WTC11 (cell line): Measurements from ENCODE around the gene NR4A3. TPM values are rescaled to one million over a fixed set of nuclear protein-coding genes. Genes with fewer than 3 reads are reported as not detected.

Source experiments
- ATAC-seq: fragments of 200-7000 bp; cut with Tn5 transposase; 2 replicates; pipeline ENCODE4 v1.10.0; 2021; ENCODE audit warnings: mild to moderate bottlenecking, moderate library complexity
- CTCF ChIA-PET: fragments of 300-600 bp; sonication (Branson Sonifier 250); formaldehyde crosslinking; loops from one replicate; lab custom pipeline; 2021; ENCODE audit warnings: antibody characterized with exemption; lab: Charles Lee
- POLR2A ChIA-PET: fragments of 350-600 bp; sonication (Branson Sonifier 250); formaldehyde crosslinking; loops from one replicate; lab custom pipeline; 2021; ENCODE audit warnings: antibody characterized with exemption; lab: Charles Lee
- DNase-seq: peaks from one replicate; pipeline ENCODE4 v3.0.0; 2021; ENCODE audit warnings: low spot score
- H3K27ac Mint-ChIP-seq: 2 replicates; pipeline ENCODE4 v1.8.0; 2021; ENCODE audit warnings: mixed read lengths
- H3K27me3 Mint-ChIP-seq: 2 replicates; pipeline ENCODE4 v1.8.0; 2021; ENCODE audit warnings: low read depth, mild to moderate bottlenecking, moderate library complexity, mixed read lengths
- H3K36me3 Mint-ChIP-seq: 2 replicates; pipeline ENCODE4 v1.8.0; 2021; ENCODE audit warnings: mixed read lengths
- H3K4me1 Mint-ChIP-seq: 2 replicates; pipeline ENCODE4 v1.8.0; 2022; ENCODE audit warnings: mixed read lengths
- H3K4me3 Mint-ChIP-seq: 2 replicates; pipeline ENCODE4 v1.8.0; 2021; ENCODE audit warnings: mild to moderate bottlenecking, moderate library complexity, mixed read lengths
- H3K9me3 Mint-ChIP-seq: 2 replicates; pipeline ENCODE4 v1.8.0; 2021; ENCODE audit warnings: mixed read lengths
- CREM ChIP-seq: sonication (generic); formaldehyde crosslinking; IDR thresholded peaks from 2 replicates; pipeline ENCODE4 v1.8.1; 2022; ENCODE audit warnings: mild to moderate bottlenecking, missing genetic modification reagents, moderate library complexity
- CTCF ChIP-seq: fragments of 200-600 bp; IDR thresholded peaks from 2 replicates; pipeline ENCODE4 v1.8.0; 2022; ENCODE audit warnings: antibody characterized with exemption
- E2F5 ChIP-seq: sonication (generic); formaldehyde crosslinking; IDR thresholded peaks from 2 replicates; pipeline ENCODE4 v1.8.1; 2022; ENCODE audit warnings: mild to moderate bottlenecking, moderate library complexity, missing genetic modification reagents
- FOXK1 ChIP-seq: sonication (generic); formaldehyde crosslinking; IDR thresholded peaks from 2 replicates; pipeline ENCODE4 v1.8.0; 2022; ENCODE audit warnings: mild to moderate bottlenecking, moderate library complexity, missing genetic modification reagents
- HMGXB4 ChIP-seq: sonication (generic); formaldehyde crosslinking; IDR thresholded peaks from 2 replicates; pipeline ENCODE4 v1.8.1; 2023; ENCODE audit warnings: mild to moderate bottlenecking, moderate library complexity, missing genetic modification reagents
- MAX ChIP-seq: sonication (generic); formaldehyde crosslinking; IDR thresholded peaks from 2 replicates; pipeline ENCODE4 v1.8.0; 2022; ENCODE audit warnings: mild to moderate bottlenecking, missing genetic modification reagents
- MLX ChIP-seq: sonication (generic); formaldehyde crosslinking; IDR thresholded peaks from 2 replicates; pipeline ENCODE4 v1.8.1; 2023; ENCODE audit warnings: mild to moderate bottlenecking, missing genetic modification reagents, moderate library complexity
- NR2C2 ChIP-seq: sonication (generic); formaldehyde crosslinking; IDR thresholded peaks from 2 replicates; pipeline ENCODE4 v1.8.0; 2022; ENCODE audit warnings: mild to moderate bottlenecking, missing genetic modification reagents
- NR3C1 ChIP-seq: sonication (generic); formaldehyde crosslinking; conservative IDR thresholded peaks from 2 replicates; pipeline ENCODE4 v1.8.1; 2023; ENCODE audit warnings: low read depth, mild to moderate bottlenecking, missing genetic modification reagents
- SP1 ChIP-seq: sonication (generic); formaldehyde crosslinking; conservative IDR thresholded peaks from 2 replicates; pipeline ENCODE4 v1.8.1; 2022; ENCODE audit warnings: missing genetic modification reagents
- USF1 ChIP-seq: sonication (generic); formaldehyde crosslinking; IDR thresholded peaks from 2 replicates; pipeline ENCODE4 v1.8.0; 2022; ENCODE audit warnings: mild to moderate bottlenecking, missing genetic modification reagents
- ZNF281 ChIP-seq: sonication (generic); formaldehyde crosslinking; IDR thresholded peaks from 2 replicates; pipeline ENCODE4 v1.8.0; 2023; ENCODE audit warnings: mild to moderate bottlenecking, missing genetic modification reagents
- total RNA-seq: library from RNA; stranded (reverse); gene quantifications from 3 replicates; pipeline ENCODE4 v1.2.3, GENCODE V29; 2021

NR4A3 gene
- total RNA-seq, 1 experiment from 2014 or later, result 0.57 TPM

GRCh38 chr9:99819856-99820684 is 1.6 kb upstream of the NR4A3 start (continued):
- TF ChIP-seq HMGXB4 (0 out of 2 replicates have a peak, but pooled peaks have one; percentile 37), MAX (CRISPR knock-in tag) (0 out of 2 replicates have a peak, but pooled peaks have one; percentile 21), USF1 (CRISPR knock-in tag) (peak; percentile 7; the same call in 1 of the 2 replicates), NR2C2 (CRISPR knock-in tag) (no peak), CREM (peak; percentile 30; the same call in 1 of the 2 replicates), SP1 (CRISPR knock-in tag) (peak; percentile 80), E2F5 (CRISPR knock-in tag) (peak; percentile 40; the same call in 1 of the 2 replicates)

GRCh38 chr9:99820685-99821395 is 845 bp upstream of the NR4A3 start:
- Mint-ChIP-seq H3K9me3 (no peaks in the 10 kb centered on the region), H3K27me3 (peaks cover 59% of the 10 kb centered on the region), H3K4me1 (peaks cover 40% of the 10 kb centered on the region), H3K27ac (peak overlapping the region; percentile 87), H3K4me3 (peak overlapping the region; percentile 73), H3K36me3 (no peaks in the 10 kb centered on the region)
- TF ChIP-seq MLX (CRISPR knock-in tag) (no peak), CTCF (no peak), FOXK1 (CRISPR knock-in tag) (peak; percentile 64; the same call in 1 of the 2 replicates), ZNF281 (0 out of 2 replicates have a peak, but pooled peaks have one; percentile 26), NR3C1 (no peak)
- no peak for ATAC-seq
- no peak for DNase-seq
- ChIA-PET CTCF (interaction anchor here (2.1 kb wide), 1 partner anchor 190 kb away, joined by 6 read pairs; no protein-coding TSS in a partner anchor), POLR2A (interaction anchor here (0.6 kb wide), 1 partner anchor 547 kb away, joined by 3 read pairs; no protein-coding TSS in a partner anchor)
